HCT116 (cell line): ENCODE results near the gene BRINP3. TPM values are rescaled to one million over a fixed set of nuclear protein-coding genes. Genes with fewer than 3 reads are reported as not detected.

Experiments used
- ATAC-seq: fragments of 200-7000 bp; cut with Tn5 transposase; 2 replicates; pipeline ENCODE4 v1.9.1; 2020; ENCODE audit warnings: mild to moderate bottlenecking, moderate library complexity
- BruUV-seq: library from RNA; stranded (reverse); fragments of 400-500 nt; replicated peaks from 2 replicates; lab custom pipeline; 2021; lab: Mats Ljungman, UMichigan
- CTCF ChIA-PET: fragments of 300-600 bp; sonication (Branson Sonifier 250); formaldehyde crosslinking; loops from one replicate; lab custom pipeline; 2021; ENCODE audit warnings: antibody characterized with exemption; lab: Charles Lee
- POLR2A ChIA-PET: fragments of 300-600, 350-600 bp; sonication (Branson Sonifier 250); formaldehyde crosslinking; loops from one replicate; lab custom pipeline; 2021; ENCODE audit warnings: antibody characterized with exemption; lab: Charles Lee
- RAD21 ChIA-PET, 2 experiments: fragments of 300-600 bp; sonication (Branson Sonifier 250); formaldehyde crosslinking; loops; one replicate each; lab custom pipeline; 2023; ENCODE audit warnings: low total read pairs in 2 of 2; ENCODE audit not compliant: uncharacterized antibody in 2 of 2, unreplicated experiment in 2 of 2, low non-redundant PET in 1 of 2; lab: Charles Lee
- DNase-seq: peaks from one replicate; pipeline ENCODE4 v3.0.0-alpha.2; 2010; ENCODE audit warnings: low read depth, low spot score
- H2AFZ ChIP-seq: fragments of 200-600 bp; shearing (Covaris generic), sonication (generic); 2 replicates; pipeline ENCODE4 v1.6.1; 2017; ENCODE audit warnings: low read depth, mixed run types, mixed read lengths, antibody characterized with exemption, low read length; ENCODE audit not compliant: poor library complexity, severe bottlenecking
- H3K27ac ChIP-seq: 2 replicates; pipeline ENCODE4 v1.5.1; 2012; ENCODE audit warnings: low read depth, low read length
- H3K27me3 ChIP-seq: fragments of 200-600 bp; sonication (generic); 2 replicates; pipeline ENCODE4 v1.6.1; 2016; ENCODE audit warnings: mixed run types, low read length, mixed read lengths; ENCODE audit not compliant: insufficient read depth
- H3K36me3 ChIP-seq, 2 experiments: fragments of 200-500 bp in 1 of 2; fragments of 200-600 bp in 1 of 2; sonication (Bioruptor generic) in 1 of 2; sonication (generic) in 1 of 2; 2 replicates each; pipeline versions ENCODE4 v1.5.1 to v1.6.1; 2014 to 2016; ENCODE audit warnings: low read length in 2 of 2, inconsistent platforms in 1 of 2, mixed read lengths in 1 of 2, mixed run types in 1 of 2; ENCODE audit not compliant: insufficient read depth in 2 of 2, control insufficient read depth in 1 of 2
- H3K4me1 ChIP-seq, 2 experiments: fragments of 200-600 bp in 1 of 2; sonication (generic) in 1 of 2; 2 replicates each; pipeline versions ENCODE4 v1.5.1 to v1.6.1; 2012 to 2017; ENCODE audit warnings: low read length in 2 of 2, inconsistent platforms in 1 of 2, mild to moderate bottlenecking in 1 of 2, mixed read lengths in 1 of 2, mixed run types in 1 of 2, moderate library complexity in 1 of 2; ENCODE audit not compliant: insufficient read depth in 2 of 2, control insufficient read depth in 1 of 2
- H3K4me2 ChIP-seq: fragments of 200-600 bp; sonication (generic); 2 replicates; pipeline ENCODE4 v1.6.1; 2017; ENCODE audit warnings: mixed run types, low read length, mixed read lengths
- H3K4me3 ChIP-seq, 2 experiments: fragments of 200-600 bp in 1 of 2; sonication (generic) in 1 of 2; replicated peaks in 1 of 2; 2 replicates each; pipeline ENCODE4 v1.5.1; 2011 to 2016; ENCODE audit warnings: low read length in 2 of 2, control low read depth in 1 of 2, low read depth in 1 of 2, mild to moderate bottlenecking in 1 of 2, mixed read lengths in 1 of 2, mixed run types in 1 of 2
- H3K79me2 ChIP-seq: fragments of 200-600 bp; sonication (generic); 2 replicates; pipeline ENCODE4 v1.6.1; 2017; ENCODE audit warnings: mild to moderate bottlenecking, mixed run types, low read length, moderate library complexity, mixed read lengths; ENCODE audit not compliant: insufficient read depth
- H3K9ac ChIP-seq: fragments of 200-600 bp; sonication (generic); 2 replicates; pipeline ENCODE4 v1.6.1; 2016; ENCODE audit warnings: low read length, mixed read lengths
- H3K9me2 ChIP-seq: fragments of 200-600 bp; sonication (generic), shearing (Covaris generic); 2 replicates; pipeline ENCODE4 v1.6.1; 2017; ENCODE audit warnings: mixed run types, mild to moderate bottlenecking, moderate library complexity; ENCODE audit not compliant: insufficient read depth
- H3K9me3 ChIP-seq, 2 experiments: fragments of 200-500 bp in 1 of 2; fragments of 200-600 bp in 1 of 2; sonication (Bioruptor generic) in 1 of 2; sonication (generic) in 1 of 2; 2 replicates each; pipeline ENCODE4 v1.6.1; 2014 to 2017; ENCODE audit warnings: low read length in 2 of 2, mixed read lengths in 2 of 2, inconsistent platforms in 1 of 2, low read depth in 1 of 2, mild to moderate bottlenecking in 1 of 2, mixed run types in 1 of 2, moderate library complexity in 1 of 2; ENCODE audit not compliant: control insufficient read depth in 1 of 2, insufficient read depth in 1 of 2
- H4K20me1 ChIP-seq: fragments of 200-600 bp; sonication (generic), shearing (Covaris generic); 2 replicates; pipeline ENCODE4 v1.6.1; 2017; ENCODE audit warnings: mixed run types, mild to moderate bottlenecking, moderate library complexity; ENCODE audit not compliant: insufficient read depth
- CEBPB ChIP-seq: IDR thresholded peaks from 2 replicates; pipeline ENCODE4 v1.6.1; 2012; ENCODE audit warnings: low read depth
- FOSL1 ChIP-seq: IDR thresholded peaks from 2 replicates; pipeline ENCODE4 v1.6.1; 2012; ENCODE audit warnings: low read depth
- JUND ChIP-seq: IDR thresholded peaks from 2 replicates; pipeline ENCODE4 v1.6.1; 2012
- POLR2A ChIP-seq: IDR thresholded peaks from 2 replicates; pipeline ENCODE4 v1.7.0; 2011; ENCODE audit warnings: borderline replicate concordance; ENCODE audit not compliant: insufficient read depth, insufficient read length; ENCODE audit errors: extremely low read depth
- POLR2AphosphoS5 ChIP-seq: IDR thresholded peaks from 2 replicates; pipeline ENCODE4 v1.6.1; 2011; ENCODE audit warnings: mild to moderate bottlenecking, low read depth, low read length, moderate library complexity
- RAD21 ChIP-seq: IDR thresholded peaks from 2 replicates; pipeline ENCODE4 v1.6.1; 2012; ENCODE audit warnings: low read depth, mild to moderate bottlenecking
- REST ChIP-seq: IDR thresholded peaks from 2 replicates; pipeline ENCODE4 v1.6.1; 2012; ENCODE audit warnings: low read depth
- SP1 ChIP-seq: IDR thresholded peaks from 2 replicates; pipeline ENCODE4 v1.6.1; 2012; ENCODE audit warnings: low read depth
- YY1 ChIP-seq: IDR thresholded peaks from 2 replicates; pipeline ENCODE4 v1.6.1; 2011; ENCODE audit warnings: low read length, low read depth, moderate library complexity, mild to moderate bottlenecking; ENCODE audit not compliant: insufficient replicate concordance; ENCODE audit errors: extremely low read depth
- intact Hi-C: fragments of 100-400 bp; cut with micrococcal nuclease; formaldehyde crosslinking; loops from 2 replicates; pipeline ENCODE4 v1.10.0; 2022
- total RNA-seq: library from RNA; stranded (reverse); gene quantifications from one replicate; pipeline ENCODE4 v1.2.1, GENCODE V29; 2021; ENCODE audit not compliant: unreplicated experiment
- TF ChIP-seq, protein P1 (sequence below): IDR thresholded peaks from 2 replicates; pipeline ENCODE4 v1.6.1; 2011; ENCODE audit warnings: mild to moderate bottlenecking, low read length, moderate library complexity; ENCODE audit not compliant: insufficient replicate concordance; ENCODE audit errors: extremely low read depth

The BRINP3 gene
- total RNA-seq, 1 experiment from 2014 or later, result not detected

DNA sequence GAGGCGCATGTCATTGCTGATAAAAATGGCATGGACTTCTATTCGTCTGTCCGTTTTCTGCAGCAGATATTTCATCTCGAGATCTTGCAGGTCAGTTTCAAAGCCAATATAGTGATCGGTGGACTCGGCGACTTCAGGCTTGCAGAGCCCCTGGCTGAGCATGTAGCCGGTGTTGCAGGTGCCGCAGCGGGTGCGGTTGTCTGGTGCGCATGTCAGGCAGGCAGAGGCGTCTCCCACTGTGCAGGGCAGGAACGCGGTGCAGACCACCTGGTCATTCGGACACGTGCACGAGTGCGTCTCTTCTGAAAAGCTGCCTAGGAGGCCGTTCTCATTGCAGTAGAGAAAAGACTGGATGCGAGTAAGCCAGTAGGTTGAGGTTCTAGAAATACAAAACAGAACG, 378.9 kb downstream of the BRINP3 start:
- Histone ChIP-seq H3K4me2 (no peak overlapping the region), H3K4me1 (no peaks in the 10 kb centered on the region), H3K9me2 (no peaks in the 10 kb centered on the region), H4K20me1 (no peaks in the 10 kb centered on the region), H3K9ac (no peak overlapping the region), H3K9me3 (no peaks in the 10 kb centered on the region), H2AFZ (no peak overlapping the region), H3K27me3 (no peaks in the 10 kb centered on the region), H3K27ac (no peak overlapping the region), H3K36me3 (no peaks in the 10 kb centered on the region), H3K4me3 (no peak overlapping the region), H3K79me2 (no peaks in the 10 kb centered on the region)
- ATAC-seq (no peak), DNase-seq (no peak)
- ChIA-PET CTCF (no interaction called here), POLR2A (no interaction called here), RAD21 (interaction anchor here in 1 of 2 experiments (0.6 kb wide), 1 partner anchor 211 kb away, joined by 3 read pairs; no protein-coding TSS in a partner anchor)
- no TSS peak for BruUV-seq
- TF ChIP-seq, protein P1, sequence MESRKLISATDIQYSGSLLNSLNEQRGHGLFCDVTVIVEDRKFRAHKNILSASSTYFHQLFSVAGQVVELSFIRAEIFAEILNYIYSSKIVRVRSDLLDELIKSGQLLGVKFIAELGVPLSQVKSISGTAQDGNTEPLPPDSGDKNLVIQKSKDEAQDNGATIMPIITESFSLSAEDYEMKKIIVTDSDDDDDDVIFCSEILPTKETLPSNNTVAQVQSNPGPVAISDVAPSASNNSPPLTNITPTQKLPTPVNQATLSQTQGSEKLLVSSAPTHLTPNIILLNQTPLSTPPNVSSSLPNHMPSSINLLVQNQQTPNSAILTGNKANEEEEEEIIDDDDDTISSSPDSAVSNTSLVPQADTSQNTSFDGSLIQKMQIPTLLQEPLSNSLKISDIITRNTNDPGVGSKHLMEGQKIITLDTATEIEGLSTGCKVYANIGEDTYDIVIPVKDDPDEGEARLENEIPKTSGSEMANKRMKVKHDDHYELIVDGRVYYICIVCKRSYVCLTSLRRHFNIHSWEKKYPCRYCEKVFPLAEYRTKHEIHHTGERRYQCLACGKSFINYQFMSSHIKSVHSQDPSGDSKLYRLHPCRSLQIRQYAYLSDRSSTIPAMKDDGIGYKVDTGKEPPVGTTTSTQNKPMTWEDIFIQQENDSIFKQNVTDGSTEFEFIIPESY, result no peak
- TF ChIP-seq CEBPB (no peak), JUND (no peak), YY1 (no peak), RAD21 (no peak), FOSL1 (no peak), REST (no peak), POLR2AphosphoS5 (no peak), SP1 (no peak), POLR2A (no peak)
- intact Hi-C loops, result no loop called here
